SU-DHL-6 (cell line): ENCODE measurements around the gene DOCK6.

Experiments
- H2AFZ ChIP-seq: fragments of 200-600 bp; sonication (generic); 2 replicates; pipeline ENCODE4 v1.6.1; 2014; ENCODE audit warnings: low read depth, mild to moderate bottlenecking, moderate library complexity, mixed read lengths, antibody characterized with exemption, low read length; ENCODE audit not compliant: severe bottlenecking
- H3F3A ChIP-seq: fragments of 200-600 bp; shearing (Covaris generic); 2 replicates; pipeline ENCODE4 v1.6.0; 2016; ENCODE audit warnings: antibody characterized with exemption, mild to moderate bottlenecking; ENCODE audit not compliant: insufficient read depth
- H3K27ac ChIP-seq: fragments of 200-600 bp; sonication (generic); 2 replicates; pipeline ENCODE4 v1.5.1; 2016; ENCODE audit warnings: low read depth, mild to moderate bottlenecking, low read length, moderate library complexity, mixed read lengths
- H3K27me3 ChIP-seq: fragments of 200-600 bp; sonication (generic), shearing (Covaris generic); 2 replicates; pipeline ENCODE4 v1.6.0; 2014; ENCODE audit warnings: mild to moderate bottlenecking, low read length
- H3K36me3 ChIP-seq: fragments of 200-600 bp; sonication (generic); 2 replicates; pipeline ENCODE4 v1.6.1; 2014; ENCODE audit warnings: mild to moderate bottlenecking, low read length, mixed read lengths
- H3K4me2 ChIP-seq: fragments of 300-600, 200-600 bp; shearing (Covaris generic), sonication (generic); 2 replicates; pipeline ENCODE4 v1.6.0; 2014; ENCODE audit warnings: low read length, low read depth, mild to moderate bottlenecking; ENCODE audit not compliant: poor library complexity, severe bottlenecking
- H3K4me3 ChIP-seq: fragments of 200-600 bp; sonication (generic); 2 replicates; pipeline ENCODE4 v1.5.1; 2014; ENCODE audit warnings: antibody characterized with exemption, low read length, mild to moderate bottlenecking, mixed read lengths; ENCODE audit not compliant: insufficient read depth, poor library complexity, severe bottlenecking
- H3K79me2 ChIP-seq: fragments of 200-600 bp; sonication (generic); 2 replicates; pipeline ENCODE4 v1.6.1; 2014; ENCODE audit warnings: mild to moderate bottlenecking, low read length, moderate library complexity; ENCODE audit not compliant: insufficient read depth
- H3K9ac ChIP-seq: fragments of 200-600 bp; sonication (generic); 2 replicates; pipeline ENCODE4 v1.7.0; 2014; ENCODE audit warnings: mild to moderate bottlenecking, low read length
- H3K9me2 ChIP-seq: fragments of 200-600 bp; sonication (generic); replicated peaks from 2 replicates; pipeline ENCODE4 v1.6.1; 2014; ENCODE audit warnings: low read length; ENCODE audit not compliant: insufficient read depth
- H3K9me3 ChIP-seq: fragments of 200-600 bp; sonication (generic); 2 replicates; pipeline ENCODE4 v1.6.1; 2014; ENCODE audit warnings: low read length, mixed read lengths; ENCODE audit not compliant: insufficient read depth
- H4K20me1 ChIP-seq: fragments of 200-600 bp; sonication (generic); 2 replicates; pipeline ENCODE4 v1.6.1; 2014; ENCODE audit warnings: low read depth, mild to moderate bottlenecking, antibody characterized with exemption, low read length, moderate library complexity, mixed read lengths
- CTCF ChIP-seq: fragments of 200-600 bp; sonication (generic); IDR thresholded peaks from one replicate; pipeline ENCODE4 v1.5.1; 2017; ENCODE audit warnings: antibody characterized with exemption, mild to moderate bottlenecking, low read length, moderate library complexity; ENCODE audit not compliant: insufficient read depth, poor library complexity, severe bottlenecking
- EZH2phosphoT487 ChIP-seq: fragments of 200-600 bp; sonication (generic), shearing (Covaris generic); conservative IDR thresholded peaks from 2 replicates; pipeline ENCODE4 v1.6.1; 2018; ENCODE audit warnings: mild to moderate bottlenecking, antibody characterized with exemption, low read length, moderate library complexity, mixed read lengths

Gene DOCK6

GRCh38 chr19:11244846-11245589 is 17.3 kb downstream of the DOCK6 start:
- Histone ChIP-seq H3K4me3 (no peak overlapping the region), H3K9me3 (no peaks in the 10 kb centered on the region), H3K9me2 (no peaks in the 10 kb centered on the region), H2AFZ (no peak overlapping the region), H3K27ac (no peak overlapping the region), H3K4me2 (no peak overlapping the region), H3K9ac (no peak overlapping the region), H3K79me2 (no peaks in the 10 kb centered on the region), H3K27me3 (no peaks in the 10 kb centered on the region), H4K20me1 (no peaks in the 10 kb centered on the region), H3F3A (no peaks in the 10 kb centered on the region), H3K36me3 (no peaks in the 10 kb centered on the region)
- TF ChIP-seq CTCF (no peak), EZH2phosphoT487 (no peak)

GRCh38 chr19:11243798-11244169 is 18.5 kb downstream of the DOCK6 start:
- Histone ChIP-seq H3F3A (no peaks in the 10 kb centered on the region), H3K9me3 (no peaks in the 10 kb centered on the region), H3K27ac (no peak overlapping the region), H3K36me3 (no peaks in the 10 kb centered on the region), H3K79me2 (no peaks in the 10 kb centered on the region), H3K9me2 (no peaks in the 10 kb centered on the region), H4K20me1 (no peaks in the 10 kb centered on the region), H3K4me3 (no peak overlapping the region), H3K4me2 (peak overlapping the region; percentile 59), H3K27me3 (no peaks in the 10 kb centered on the region), H3K9ac (no peak overlapping the region), H2AFZ (no peak overlapping the region)
- TF ChIP-seq CTCF (no peak), EZH2phosphoT487 (no peak)

- Histone ChIP-seq H3K27me3 (no peaks in the 10 kb centered on the region), H3K36me3 (no peaks in the 10 kb centered on the region), H3K79me2 (no peaks in the 10 kb centered on the region), H4K20me1 (no peaks in the 10 kb centered on the region), H3K9me3 (no peaks in the 10 kb centered on the region), H3K9ac (no peak overlapping the region), H3K9me2 (no peaks in the 10 kb centered on the region), H3K27ac (no peak overlapping the region), H3K4me2 (peak overlapping the region; percentile 59), H3K4me3 (no peak overlapping the region), H2AFZ (no peak overlapping the region), H3F3A (no peaks in the 10 kb centered on the region)
- TF ChIP-seq EZH2phosphoT487 (no peak), CTCF (peak; percentile 77)
Observed at GRCh38 chr19:11242864-11243797, 19.2 kb downstream of the DOCK6 start.
